Ishikawa (cell line): ENCODE data around the gene LIG1.

Experiments used
- CEBPB ChIP-seq: IDR thresholded peaks from 2 replicates; pipeline ENCODE4 v1.6.1; 2012
- CREB1 ChIP-seq: IDR thresholded peaks from 2 replicates; pipeline ENCODE4 v1.6.1; 2012; ENCODE audit warnings: low read depth
- EP300 ChIP-seq: IDR thresholded peaks from 2 replicates; pipeline ENCODE4 v1.6.1; 2012; ENCODE audit warnings: borderline replicate concordance
- NFIC ChIP-seq: IDR thresholded peaks from 2 replicates; pipeline ENCODE4 v1.6.1; 2012
- REST ChIP-seq: IDR thresholded peaks from 2 replicates; pipeline ENCODE4 v1.6.1; 2012; ENCODE audit warnings: low read depth, mild to moderate bottlenecking
- USF1 ChIP-seq: IDR thresholded peaks from 2 replicates; pipeline ENCODE4 v1.6.1; 2012
- TF ChIP-seq, protein P1 (sequence below): IDR thresholded peaks from 2 replicates; pipeline ENCODE4 v1.6.1; 2012

GRCh38 chr19:48182434-48182833 lies 12.3 kb upstream of the LIG1 start:
- TF ChIP-seq REST: no peak
- no peak for TF ChIP-seq NFIC
- TF ChIP-seq EP300: no peak
- no peak for TF ChIP-seq USF1
- TF ChIP-seq, protein P1, sequence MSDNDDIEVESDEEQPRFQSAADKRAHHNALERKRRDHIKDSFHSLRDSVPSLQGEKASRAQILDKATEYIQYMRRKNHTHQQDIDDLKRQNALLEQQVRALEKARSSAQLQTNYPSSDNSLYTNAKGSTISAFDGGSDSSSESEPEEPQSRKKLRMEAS: no peak
- TF ChIP-seq CEBPB: no peak
- no peak for TF ChIP-seq CREB1
